ENCODE measurements around the gene FABP3. TPM values are rescaled to one million over a fixed set of nuclear protein-coding genes. Genes with fewer than 3 reads are reported as not detected.

Gene FABP3
- total RNA-seq: 49.9 TPM

DNA sequence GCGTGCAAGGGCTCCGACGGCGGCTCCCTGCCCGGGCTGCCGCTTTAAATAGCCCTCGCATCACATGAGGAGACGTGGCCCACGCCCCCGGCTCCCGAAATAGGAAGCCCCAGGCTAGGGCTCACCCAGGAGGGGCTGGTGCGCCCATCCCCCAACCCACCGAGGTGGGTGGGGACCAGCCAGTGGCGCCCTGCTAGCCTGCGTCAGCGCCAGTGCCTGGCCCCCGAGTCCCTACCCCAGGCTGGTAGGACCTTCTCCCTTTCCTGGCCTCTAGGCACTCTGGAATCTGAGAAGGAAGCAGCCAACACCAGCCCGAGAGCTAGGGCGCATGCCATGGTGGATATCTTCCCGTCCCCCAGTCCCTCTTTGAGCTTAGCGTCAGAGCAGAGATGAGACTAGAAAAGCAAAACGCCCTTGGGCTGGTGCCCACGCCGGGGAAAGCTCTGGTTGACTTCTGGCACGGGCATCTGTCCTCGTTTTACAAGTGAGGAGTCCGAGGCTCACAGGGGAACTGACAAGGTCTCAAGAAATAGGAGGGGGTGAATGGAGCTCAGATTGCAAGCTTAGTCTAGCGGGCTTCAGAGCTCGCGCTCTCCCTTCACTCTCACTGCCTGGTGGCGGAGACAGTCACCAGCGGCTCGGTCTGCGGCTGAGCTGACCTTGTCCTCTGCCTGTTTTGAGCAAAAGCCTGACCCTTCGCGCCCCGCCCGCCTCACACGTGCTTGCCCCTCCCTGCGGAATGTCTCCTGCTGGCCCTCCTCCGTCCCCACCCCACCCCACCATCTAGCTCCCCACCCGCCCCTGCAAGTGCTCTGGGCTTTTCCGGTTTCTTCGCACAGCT, at the start of gene FABP3:
FABP3 (minus strand) TSS at position 21 of the 841 bp plus-strand sequence. CDS start 62 bp downstream, outside the sequence.

DNA sequence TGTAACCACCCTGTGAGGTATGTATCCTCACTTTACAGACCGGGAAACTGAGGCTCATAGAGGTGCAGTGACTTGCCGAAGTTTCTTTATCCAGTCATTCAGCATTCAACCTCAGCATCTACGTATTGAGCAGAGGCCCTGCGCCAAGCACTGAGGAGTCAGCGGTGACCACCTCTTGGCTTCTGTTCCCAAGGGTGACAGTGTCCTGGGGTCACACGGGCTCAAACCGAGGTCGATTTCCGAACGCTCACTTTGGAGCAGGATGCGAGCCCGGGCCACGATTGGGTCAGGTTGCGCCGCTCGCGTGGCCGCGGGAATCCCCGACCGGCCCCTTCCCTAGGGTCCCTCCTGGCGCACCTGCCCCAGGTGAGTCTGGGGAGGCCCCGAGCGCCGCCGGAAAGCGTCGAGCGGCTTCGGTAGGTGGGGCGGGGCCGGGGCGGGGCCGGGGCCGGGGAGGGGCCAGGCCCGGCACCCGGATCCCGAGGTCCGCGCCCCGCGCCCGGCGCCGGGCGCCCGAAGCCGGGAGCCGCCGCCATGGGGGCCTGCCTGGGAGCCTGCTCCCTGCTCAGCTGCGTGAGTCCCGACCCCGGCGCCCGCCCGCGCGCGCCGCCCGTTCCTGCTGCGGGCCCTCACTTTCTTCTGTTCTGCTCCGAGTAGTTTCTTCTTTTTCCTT, 40.0 kb upstream of the FABP3 start, which contains the start of gene SERINC2:
SERINC2 (plus strand) TSS at position 482 of the 673 bp plus-strand sequence; CDS start at position 535, 53 bp downstream.

Other genes starting within 250 kb of the FABP3 start
- 1.1 TPM for gene NKAIN1, start 133.2 kb downstream of the FABP3 start, total RNA-seq
- gene SNRNP40, start 76.3 kb downstream of the FABP3 start, total RNA-seq: 96.3 TPM
- 17.2 TPM for gene ZCCHC17, start 76.0 kb downstream of the FABP3 start, total RNA-seq
- 24.8 TPM for gene SERINC2, start 40.1 kb upstream of the FABP3 start, total RNA-seq
- 96.1 TPM for gene TINAGL1, start 203.4 kb upstream of the FABP3 start, total RNA-seq
- 0.35 TPM for gene HCRTR1, start 244.6 kb upstream of the FABP3 start, total RNA-seq